WERI-Rb-1 (cell line): ENCODE data around the gene TMEM203.

Source experiments
- DNase-seq: peaks from one replicate; pipeline ENCODE4 v3.0.0-alpha.2; 2020
- H3K27ac ChIP-seq: fragments of 250-450 bp; sonication (Bioruptor Pico); 2 replicates; pipeline ENCODE4 v1.5.1; 2020; ENCODE audit warnings: mild to moderate bottlenecking, moderate library complexity
- H3K27me3 ChIP-seq: fragments of 250-450 bp; sonication (Bioruptor Pico); 2 replicates; pipeline ENCODE4 v1.5.1; 2021; ENCODE audit warnings: mild to moderate bottlenecking, low read depth, moderate library complexity; ENCODE audit not compliant: insufficient read depth, severe bottlenecking
- H3K36me3 ChIP-seq: fragments of 250-450 bp; sonication (Bioruptor Pico); 2 replicates; pipeline ENCODE4 v1.5.1; 2020; ENCODE audit warnings: mild to moderate bottlenecking, moderate library complexity
- H3K4me3 ChIP-seq: 2 replicates; pipeline ENCODE4 v1.5.1; 2011; ENCODE audit warnings: low read depth, mild to moderate bottlenecking, control low read depth, low read length
- H3K9me3 ChIP-seq: fragments of 250-450 bp; sonication (Bioruptor Pico); 2 replicates; pipeline ENCODE4 v1.5.1; 2021; ENCODE audit warnings: mild to moderate bottlenecking, moderate library complexity; ENCODE audit not compliant: severe bottlenecking
- TF ChIP-seq, protein P1 (sequence below): IDR thresholded peaks from 2 replicates; pipeline ENCODE4 v1.5.1; 2011; ENCODE audit warnings: low read depth, mild to moderate bottlenecking, control low read depth, inconsistent platforms, low read length

The TMEM203 gene

GRCh38 chr9:137163805-137164204 lies 41.6 kb downstream of the TMEM203 start:
- no peak overlapping the region for H3K27ac ChIP-seq
- no peak for DNase-seq
- no peaks in the 10 kb centered on the region for H3K36me3 ChIP-seq
- TF ChIP-seq, protein P1, sequence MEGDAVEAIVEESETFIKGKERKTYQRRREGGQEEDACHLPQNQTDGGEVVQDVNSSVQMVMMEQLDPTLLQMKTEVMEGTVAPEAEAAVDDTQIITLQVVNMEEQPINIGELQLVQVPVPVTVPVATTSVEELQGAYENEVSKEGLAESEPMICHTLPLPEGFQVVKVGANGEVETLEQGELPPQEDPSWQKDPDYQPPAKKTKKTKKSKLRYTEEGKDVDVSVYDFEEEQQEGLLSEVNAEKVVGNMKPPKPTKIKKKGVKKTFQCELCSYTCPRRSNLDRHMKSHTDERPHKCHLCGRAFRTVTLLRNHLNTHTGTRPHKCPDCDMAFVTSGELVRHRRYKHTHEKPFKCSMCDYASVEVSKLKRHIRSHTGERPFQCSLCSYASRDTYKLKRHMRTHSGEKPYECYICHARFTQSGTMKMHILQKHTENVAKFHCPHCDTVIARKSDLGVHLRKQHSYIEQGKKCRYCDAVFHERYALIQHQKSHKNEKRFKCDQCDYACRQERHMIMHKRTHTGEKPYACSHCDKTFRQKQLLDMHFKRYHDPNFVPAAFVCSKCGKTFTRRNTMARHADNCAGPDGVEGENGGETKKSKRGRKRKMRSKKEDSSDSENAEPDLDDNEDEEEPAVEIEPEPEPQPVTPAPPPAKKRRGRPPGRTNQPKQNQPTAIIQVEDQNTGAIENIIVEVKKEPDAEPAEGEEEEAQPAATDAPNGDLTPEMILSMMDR = no peak
- H3K9me3 ChIP-seq = no peaks in the 10 kb centered on the region
- H3K27me3 ChIP-seq = no peaks in the 10 kb centered on the region
- H3K4me3 ChIP-seq = no peak overlapping the region

GRCh38 chr9:137163365-137163715 lies 42.1 kb downstream of the TMEM203 start:
- Histone ChIP-seq H3K27ac (no peak overlapping the region), H3K27me3 (no peaks in the 10 kb centered on the region), H3K4me3 (no peak overlapping the region), H3K36me3 (no peaks in the 10 kb centered on the region), H3K9me3 (no peaks in the 10 kb centered on the region)
- TF ChIP-seq, protein P1 = no peak
- DNase-seq = no peak

- Histone ChIP-seq H3K36me3 (no peaks in the 10 kb centered on the region), H3K9me3 (no peaks in the 10 kb centered on the region), H3K27ac (no peak overlapping the region), H3K27me3 (no peaks in the 10 kb centered on the region), H3K4me3 (no peak overlapping the region)
- DNase-seq = no peak
- TF ChIP-seq, protein P1 = no peak
Observed at GRCh38 chr9:137162505-137163364, 42.7 kb downstream of the TMEM203 start.

GRCh38 chr9:137161558-137162486 lies 43.6 kb downstream of the TMEM203 start:
- no peak for DNase-seq
- Histone ChIP-seq H3K27ac (no peak overlapping the region), H3K9me3 (no peaks in the 10 kb centered on the region), H3K4me3 (no peak overlapping the region), H3K27me3 (no peaks in the 10 kb centered on the region), H3K36me3 (no peaks in the 10 kb centered on the region)
- TF ChIP-seq, protein P1 = no peak

GRCh38 chr9:137160716-137161557 lies 44.5 kb downstream of the TMEM203 start:
- Histone ChIP-seq H3K9me3 (no peaks in the 10 kb centered on the region), H3K27me3 (no peaks in the 10 kb centered on the region), H3K36me3 (no peaks in the 10 kb centered on the region), H3K4me3 (no peak overlapping the region), H3K27ac (no peak overlapping the region)
- no peak for DNase-seq
- TF ChIP-seq, protein P1 = no peak
